Peyer's patch (tissue), 4 donors: ENCODE data around the gene PCSK5. TPM values are rescaled to one million over a fixed set of nuclear protein-coding genes. Genes with fewer than 3 reads are reported as not detected.

Experiments
- DNase-seq, 3 donors: peaks; one replicate each; pipeline ENCODE4 v3.0.0-alpha.2; 2017 to 2019
- H3K27ac ChIP-seq, 4 donors: fragments of 200-600 bp; sonication (generic); one replicate each; pipeline ENCODE4 v1.5.1; 2016 to 2019
- H3K27me3 ChIP-seq, 2 donors: fragments of 200-600 bp; sonication (generic); one replicate each; pipeline ENCODE4 v1.5.1; 2019
- H3K36me3 ChIP-seq, 3 donors: fragments of 200-600 bp; sonication (generic); one replicate each; pipeline ENCODE4 v1.5.1; 2016 to 2019
- H3K4me1 ChIP-seq, 4 donors: fragments of 200-600 bp; sonication (generic); one replicate each; pipeline ENCODE4 v1.5.1; 2016 to 2019
- H3K4me3 ChIP-seq, 4 donors: fragments of 200-600 bp; sonication (generic); 1 replicate in 3 of 4; 2 replicates in 1 of 4; pipeline ENCODE4 v1.5.1; 2016 to 2019; ENCODE audit warnings: mild to moderate bottlenecking in 1 of 4
- H3K9me3 ChIP-seq, 4 donors: fragments of 200-600 bp; sonication (generic); one replicate each; pipeline ENCODE4 v1.5.1; 2016 to 2019; ENCODE audit warnings: mild to moderate bottlenecking in 1 of 4
- CTCF ChIP-seq, 6 experiments: fragments of 450-650 bp in 4 of 6; fragments of 200-600 bp in 2 of 6; sonication (generic) in 1 of 6; IDR thresholded peaks; one replicate each; pipeline ENCODE4 v1.5.1; 2017 to 2019; ENCODE audit warnings: antibody characterized with exemption in 6 of 6, mild to moderate bottlenecking in 3 of 6, moderate library complexity in 1 of 6
- POLR2A ChIP-seq, 2 donors: fragments of 450-650 bp; IDR thresholded peaks; one replicate each; pipeline ENCODE4 v1.5.1; 2017; ENCODE audit warnings: antibody characterized with exemption in 2 of 2, mild to moderate bottlenecking in 2 of 2, moderate library complexity in 2 of 2
- total RNA-seq, 4 donors: library from RNA; depleted of rRNA; stranded (reverse); fragments of >200 nt; gene quantifications; one replicate each; pipeline ENCODE4 v1.1.0, GENCODE V29; 2016

Gene PCSK5
- total RNA-seq, 4 donors from 2014 or later: 77.6 to 488 (median 411) TPM

- TF ChIP-seq POLR2A (IDR thresholded peaks at IDR 0.05) (no peak), CTCF (IDR thresholded peaks at IDR 0.05) (no peak)
- Histone ChIP-seq H3K27me3 (no peaks in the 10 kb centered on the region), H3K9me3 (no peaks in the 10 kb centered on the region), H3K27ac (no peak overlapping the region), H3K36me3 (no peaks in the 10 kb centered on the region), H3K4me3 (no peak overlapping the region), H3K4me1 (no peaks in the 10 kb centered on the region)
- no peak for DNase-seq
Observed at GRCh38 chr9:76266649-76267283, 376.3 kb downstream of the PCSK5 start.

- Histone ChIP-seq H3K27ac (no peak overlapping the region), H3K9me3 (no peaks in the 10 kb centered on the region), H3K36me3 (no peaks in the 10 kb centered on the region), H3K27me3 (no peaks in the 10 kb centered on the region), H3K4me1 (no peaks in the 10 kb centered on the region), H3K4me3 (no peak overlapping the region)
- no peak for DNase-seq
- no peak for TF ChIP-seq POLR2A (IDR thresholded peaks at IDR 0.05)
- no peak for TF ChIP-seq CTCF (IDR thresholded peaks at IDR 0.05)
Observed at GRCh38 chr9:76267284-76267652, 376.8 kb downstream of the PCSK5 start.

- Histone ChIP-seq H3K27me3 (no peaks in the 10 kb centered on the region), H3K9me3 (no peaks in the 10 kb centered on the region), H3K27ac (peak overlapping the region in 1 of 4 donors; percentile 29), H3K4me1 (no peaks in the 10 kb centered on the region), H3K36me3 (no peaks in the 10 kb centered on the region), H3K4me3 (no peak overlapping the region)
- TF ChIP-seq CTCF (IDR thresholded peaks at IDR 0.05) (no peak), POLR2A (IDR thresholded peaks at IDR 0.05) (no peak)
- no peak for DNase-seq
Observed at GRCh38 chr9:76269789-76270188, 379.3 kb downstream of the PCSK5 start.

- H3K27me3 ChIP-seq: no peaks in the 10 kb centered on the region
- H3K4me3 ChIP-seq: no peak overlapping the region
- H3K4me1 ChIP-seq: no peaks in the 10 kb centered on the region
- no peaks in the 10 kb centered on the region for H3K9me3 ChIP-seq
- H3K36me3 ChIP-seq: no peaks in the 10 kb centered on the region
- no peak for DNase-seq
- TF ChIP-seq CTCF (IDR thresholded peaks at IDR 0.05): no peak
- TF ChIP-seq POLR2A (IDR thresholded peaks at IDR 0.05): no peak
- H3K27ac ChIP-seq: no peak overlapping the region
Observed at GRCh38 chr9:76271755-76272154, 381.3 kb downstream of the PCSK5 start.

GRCh38 chr9:76289042-76289441 lies 398.6 kb downstream of the PCSK5 start:
- Histone ChIP-seq H3K9me3 (no peaks in the 10 kb centered on the region), H3K4me1 (no peaks in the 10 kb centered on the region), H3K36me3 (no peaks in the 10 kb centered on the region), H3K27me3 (no peaks in the 10 kb centered on the region), H3K4me3 (no peak overlapping the region), H3K27ac (no peak overlapping the region)
- TF ChIP-seq CTCF (IDR thresholded peaks at IDR 0.05) (no peak), POLR2A (IDR thresholded peaks at IDR 0.05) (no peak)
- DNase-seq: no peak

- no peak overlapping the region for H3K27ac ChIP-seq
- no peaks in the 10 kb centered on the region for H3K36me3 ChIP-seq
- H3K9me3 ChIP-seq: no peaks in the 10 kb centered on the region
- H3K4me1 ChIP-seq: no peaks in the 10 kb centered on the region
- DNase-seq: no peak
- TF ChIP-seq POLR2A (IDR thresholded peaks at IDR 0.05) (no peak), CTCF (IDR thresholded peaks at IDR 0.05) (no peak)
- no peaks in the 10 kb centered on the region for H3K27me3 ChIP-seq
- H3K4me3 ChIP-seq: no peak overlapping the region
Observed at GRCh38 chr9:76289703-76290102, 399.2 kb downstream of the PCSK5 start.
